NCI-H128 (cell line): ENCODE measurements around the gene CDHR1.

Experiments
- DNase-seq: peaks from one replicate; lab custom pipeline; 2025; ENCODE audit not compliant: unreplicated experiment; lab: John Stamatoyannopoulos, UW

CDHR1 gene

GRCh38 chr10:84261236-84261915 is 67.0 kb downstream of the CDHR1 start:
- no peak for DNase-seq

- no peak for DNase-seq
Observed at GRCh38 chr10:84262190-84262956, 68.0 kb downstream of the CDHR1 start.

GRCh38 chr10:84263716-84264115 is 69.4 kb downstream of the CDHR1 start:
- DNase-seq = no peak

GRCh38 chr10:84264611-84265141 is 70.3 kb downstream of the CDHR1 start:
- DNase-seq = peak; percentile 4

DNA sequence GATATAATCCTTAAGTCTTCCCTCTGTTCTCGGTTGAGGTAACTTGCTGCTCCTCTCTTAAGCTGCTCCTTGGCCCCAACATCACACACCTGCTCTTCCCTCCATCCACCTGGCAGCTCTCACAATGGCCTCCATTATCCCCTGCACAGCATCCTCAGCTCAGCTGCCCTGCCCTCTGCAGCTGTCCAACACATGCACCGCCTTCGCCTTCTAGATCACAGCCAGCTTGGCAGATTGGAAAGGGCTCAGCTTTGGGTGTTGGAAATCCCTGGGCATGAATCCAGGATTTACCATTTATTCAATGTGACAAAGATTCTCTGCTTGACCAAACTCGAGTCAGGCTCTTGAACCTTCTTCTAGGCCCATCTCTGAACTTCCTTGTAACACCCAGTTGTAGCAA is 71.1 kb downstream of the CDHR1 start:
- no peak for DNase-seq

GRCh38 chr10:84267503-84268126 is 73.3 kb downstream of the CDHR1 start:
- DNase-seq = no peak

DNA sequence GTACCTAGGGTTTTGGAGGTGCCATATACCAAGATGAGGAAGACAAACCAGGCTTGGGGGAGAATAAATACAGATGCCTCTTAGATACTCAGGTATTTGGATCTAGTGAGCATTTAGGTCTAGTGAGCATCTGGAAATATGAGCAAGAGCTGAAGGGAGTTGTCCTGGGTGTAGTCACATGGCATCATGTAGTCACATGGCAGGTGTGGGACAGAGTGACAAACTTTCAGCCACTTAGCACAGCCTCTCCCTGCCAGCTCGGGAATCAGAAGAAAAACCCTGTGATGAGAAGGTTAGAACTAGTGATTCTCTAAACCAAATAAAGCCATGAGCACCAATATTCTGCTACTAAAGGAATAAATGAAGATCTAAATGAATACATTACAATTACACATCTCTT is 74.8 kb downstream of the CDHR1 start:
- DNase-seq = no peak
